ENCODE data around the gene TAS2R14. TPM values are rescaled to one million over a fixed set of nuclear protein-coding genes. Genes with fewer than 3 reads are reported as not detected.

Gene TAS2R14
- total RNA-seq, 4 donors from 2014 or later, result 1.5 to 5.1 (median 3.8) TPM; not detected in 1

- Histone ChIP-seq H3K9me3 (no peaks in the 10 kb centered on the region), H3K27me3 (no peaks in the 10 kb centered on the region), H3K4me1 (no peaks in the 10 kb centered on the region), H3K4me3 (no peak overlapping the region), H3K36me3 (no peaks in the 10 kb centered on the region), H3K27ac (no peak overlapping the region)
- intact Hi-C loops (cut with DNase I; ENCODE audit: low total_unique reads), result no loop called here
- WGBS, 2 donors (ENCODE audit: low coverage in 1 of 2), result 76 to 84% methylated on average over 2 of the region's 2 CpGs
- TF ChIP-seq POLR2A (IDR thresholded peaks at IDR 0.05) (no peak), POLR2AphosphoS5 (IDR thresholded peaks at IDR 0.05) (no peak), EP300 (IDR thresholded peaks at IDR 0.05; ENCODE audit: low read depth) (no peak)
- TF ChIP-seq, protein P1, sequence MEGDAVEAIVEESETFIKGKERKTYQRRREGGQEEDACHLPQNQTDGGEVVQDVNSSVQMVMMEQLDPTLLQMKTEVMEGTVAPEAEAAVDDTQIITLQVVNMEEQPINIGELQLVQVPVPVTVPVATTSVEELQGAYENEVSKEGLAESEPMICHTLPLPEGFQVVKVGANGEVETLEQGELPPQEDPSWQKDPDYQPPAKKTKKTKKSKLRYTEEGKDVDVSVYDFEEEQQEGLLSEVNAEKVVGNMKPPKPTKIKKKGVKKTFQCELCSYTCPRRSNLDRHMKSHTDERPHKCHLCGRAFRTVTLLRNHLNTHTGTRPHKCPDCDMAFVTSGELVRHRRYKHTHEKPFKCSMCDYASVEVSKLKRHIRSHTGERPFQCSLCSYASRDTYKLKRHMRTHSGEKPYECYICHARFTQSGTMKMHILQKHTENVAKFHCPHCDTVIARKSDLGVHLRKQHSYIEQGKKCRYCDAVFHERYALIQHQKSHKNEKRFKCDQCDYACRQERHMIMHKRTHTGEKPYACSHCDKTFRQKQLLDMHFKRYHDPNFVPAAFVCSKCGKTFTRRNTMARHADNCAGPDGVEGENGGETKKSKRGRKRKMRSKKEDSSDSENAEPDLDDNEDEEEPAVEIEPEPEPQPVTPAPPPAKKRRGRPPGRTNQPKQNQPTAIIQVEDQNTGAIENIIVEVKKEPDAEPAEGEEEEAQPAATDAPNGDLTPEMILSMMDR (IDR thresholded peaks at IDR 0.05), result no peak
- DNase-seq, result no peak
- in situ Hi-C loops (cut with MboI; ENCODE audit: low pct_ligation_motif_present in 1 of 4, low pct_unique_long_range_greater_than_20kb in 1 of 4, low sequenced_read_pairs in 3 of 4), result no loop called here
These were observed 1.3 kb upstream of the TAS2R14 start for GRCh38 chr12:10940389-10940788.

GRCh38 chr12:10936506-10936905 is 2.6 kb downstream of the TAS2R14 start:
- no peak overlapping the region for H3K27ac ChIP-seq
- WGBS, 2 donors (ENCODE audit: low coverage in 1 of 2), result 81% methylated on average over 1 of the region's 1 CpG; no CpG with 5 or more reads in 1 of the 2 donors
- no peaks in the 10 kb centered on the region for H3K4me1 ChIP-seq
- no peak overlapping the region for H3K4me3 ChIP-seq
- no peaks in the 10 kb centered on the region for H3K27me3 ChIP-seq
- H3K9me3 ChIP-seq, result no peaks in the 10 kb centered on the region
- in situ Hi-C loops (cut with MboI; ENCODE audit: low pct_ligation_motif_present in 1 of 4, low pct_unique_long_range_greater_than_20kb in 1 of 4, low sequenced_read_pairs in 3 of 4) (no loop called here), intact Hi-C loops (cut with DNase I; ENCODE audit: low total_unique reads) (no loop called here)
- TF ChIP-seq EP300 (IDR thresholded peaks at IDR 0.05; ENCODE audit: low read depth) (no peak), POLR2AphosphoS5 (IDR thresholded peaks at IDR 0.05) (no peak), POLR2A (IDR thresholded peaks at IDR 0.05) (no peak)
- TF ChIP-seq, protein P1 (IDR thresholded peaks at IDR 0.05), result no peak
- no peak for DNase-seq
- no peaks in the 10 kb centered on the region for H3K36me3 ChIP-seq

DNA sequence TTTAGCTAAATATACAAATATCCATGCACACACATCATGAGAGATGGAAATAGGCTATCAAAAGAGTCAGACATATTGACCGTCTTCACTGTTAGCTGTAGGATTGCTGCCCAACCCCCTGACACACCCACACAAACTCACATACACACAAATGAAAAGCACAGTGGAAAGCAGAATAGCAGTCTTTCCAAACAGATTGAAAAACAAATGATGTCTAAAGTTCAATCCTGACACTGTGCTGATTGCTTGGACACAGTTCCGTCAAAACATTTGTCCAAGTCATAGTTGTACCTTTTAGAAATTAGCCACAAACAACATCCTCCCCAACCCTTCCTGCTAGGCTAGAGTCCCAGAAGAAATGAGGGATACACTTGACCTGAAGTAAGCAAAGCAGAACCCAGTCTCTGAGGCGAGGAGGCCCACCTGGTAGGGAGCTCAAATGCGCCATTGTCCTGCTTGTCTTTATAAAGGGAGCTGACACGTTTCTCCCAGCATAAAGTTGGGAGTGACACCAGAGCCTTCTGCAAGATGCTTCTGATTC is 10.2 kb downstream of the TAS2R14 start, which contains the start of gene PRH2:
TSS of gene PRH2 (plus strand) at position 491 of the 541 bp plus-strand sequence. CDS start at position 529, 38 bp downstream.
- H3K9me3 ChIP-seq, result no peaks in the 10 kb centered on the region
- no peaks in the 10 kb centered on the region for H3K4me1 ChIP-seq
- in situ Hi-C loops (cut with MboI; ENCODE audit: low pct_ligation_motif_present in 1 of 4, low pct_unique_long_range_greater_than_20kb in 1 of 4, low sequenced_read_pairs in 3 of 4), result no loop called here
- H3K36me3 ChIP-seq, result no peaks in the 10 kb centered on the region
- H3K4me3 ChIP-seq, result no peak within 1 kb of the TSS
- intact Hi-C loops (cut with DNase I; ENCODE audit: low total_unique reads), result no loop called here
- no peak within 1 kb of the TSS for H3K27ac ChIP-seq
- TF ChIP-seq, protein P1 (IDR thresholded peaks at IDR 0.05), result no peak
- TF ChIP-seq POLR2A (IDR thresholded peaks at IDR 0.05) (no peak), EP300 (IDR thresholded peaks at IDR 0.05; ENCODE audit: low read depth) (no peak), POLR2AphosphoS5 (IDR thresholded peaks at IDR 0.05) (no peak)
- DNase-seq, result no peak
- 95 to 100% methylated on average over 1 to 5 of the region's 5 CpGs for WGBS, 2 donors (ENCODE audit: low coverage in 1 of 2)
- no peaks in the 10 kb centered on the region for H3K27me3 ChIP-seq

DNA sequence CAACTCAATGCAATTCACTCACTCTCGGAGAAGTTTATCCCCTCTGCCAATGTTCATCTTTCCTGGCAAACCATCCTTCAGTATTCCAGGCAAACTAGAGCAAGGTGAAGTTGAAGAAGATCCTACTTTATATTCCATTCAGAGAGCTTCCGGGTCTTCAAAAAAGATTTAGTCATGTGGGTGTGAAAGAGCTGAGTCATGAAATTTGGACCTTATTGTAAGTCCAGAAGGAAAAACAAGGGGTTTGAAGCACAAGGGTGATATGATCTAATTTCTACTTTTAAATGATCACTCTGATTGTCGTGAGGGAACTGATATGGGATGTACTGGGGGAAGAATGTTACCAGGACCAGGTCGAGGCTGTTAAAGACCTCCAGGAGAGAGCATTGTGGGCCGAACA is 12.8 kb downstream of the TAS2R14 start:
- no peaks in the 10 kb centered on the region for H3K36me3 ChIP-seq
- no peaks in the 10 kb centered on the region for H3K9me3 ChIP-seq
- no peaks in the 10 kb centered on the region for H3K4me1 ChIP-seq
- WGBS, 2 donors (ENCODE audit: low coverage in 1 of 2), result 94 to 96% methylated on average over 5 of the region's 5 CpGs
- no peak overlapping the region for H3K27ac ChIP-seq
- in situ Hi-C loops (cut with MboI; ENCODE audit: low pct_ligation_motif_present in 1 of 4, low pct_unique_long_range_greater_than_20kb in 1 of 4, low sequenced_read_pairs in 3 of 4), result no loop called here
- no peak for TF ChIP-seq EP300 (IDR thresholded peaks at IDR 0.05; ENCODE audit: low read depth)
- TF ChIP-seq POLR2A (IDR thresholded peaks at IDR 0.05), result no peak
- no peak for TF ChIP-seq POLR2AphosphoS5 (IDR thresholded peaks at IDR 0.05)
- TF ChIP-seq, protein P1 (IDR thresholded peaks at IDR 0.05), result no peak
- no peak overlapping the region for H3K4me3 ChIP-seq
- DNase-seq, result no peak
- intact Hi-C loops (cut with DNase I; ENCODE audit: low total_unique reads), result no loop called here
- no peaks in the 10 kb centered on the region for H3K27me3 ChIP-seq

All from transverse colon (tissue), 4 donors.